H9 (cell line): ENCODE results near the gene CNTN2. TPM values are rescaled to one million over a fixed set of nuclear protein-coding genes. Genes with fewer than 3 reads are reported as not detected.

Experiments
- DNase-seq: peaks from one replicate; pipeline ENCODE4 v3.0.0-alpha.2; 2017
- H2AFZ ChIP-seq: one replicate; pipeline ENCODE4 v1.6.1; 2013; ENCODE audit warnings: mild to moderate bottlenecking, low read length, control low read depth, moderate library complexity
- H2AK5ac ChIP-seq: 2 replicates; pipeline ENCODE4 v1.6.1; 2013; ENCODE audit warnings: low read length, control low read depth, mixed read lengths; ENCODE audit not compliant: insufficient read length
- H2BK120ac ChIP-seq: one replicate; pipeline ENCODE4 v1.6.1; 2013; ENCODE audit warnings: low read depth, mild to moderate bottlenecking, low read length, control low read depth, inconsistent platforms; ENCODE audit not compliant: poor library complexity, severe bottlenecking
- H2BK12ac ChIP-seq: 2 replicates; pipeline ENCODE4 v1.6.1; 2013; ENCODE audit warnings: low read length, control low read depth, mixed read lengths, low read depth; ENCODE audit not compliant: insufficient read length
- H2BK15ac ChIP-seq: 2 replicates; pipeline ENCODE4 v1.6.1; 2013; ENCODE audit warnings: low read depth, low read length, control low read depth
- H2BK20ac ChIP-seq: one replicate; pipeline ENCODE4 v1.6.1; 2013; ENCODE audit warnings: low read depth, mild to moderate bottlenecking, low read length, control low read depth, inconsistent platforms; ENCODE audit not compliant: poor library complexity, severe bottlenecking
- H2BK5ac ChIP-seq: 2 replicates; pipeline ENCODE4 v1.6.1; 2013; ENCODE audit warnings: low read length, control low read depth, mixed read lengths; ENCODE audit not compliant: insufficient read length
- H3K14ac ChIP-seq: 2 replicates; pipeline ENCODE4 v1.6.1; 2013; ENCODE audit warnings: low read length, control low read depth; ENCODE audit not compliant: insufficient read depth
- H3K18ac ChIP-seq: 2 replicates; pipeline ENCODE4 v1.6.1; 2013; ENCODE audit warnings: low read depth, mild to moderate bottlenecking, mixed read lengths, low read length, control low read depth; ENCODE audit not compliant: insufficient read length
- H3K23ac ChIP-seq: 2 replicates; pipeline ENCODE4 v1.6.1; 2013; ENCODE audit warnings: low read length, control low read depth, mixed read lengths, low read depth; ENCODE audit not compliant: insufficient read length
- H3K23me2 ChIP-seq: 2 replicates; pipeline ENCODE4 v1.6.1; 2013; ENCODE audit warnings: low read depth, mild to moderate bottlenecking, mixed read lengths, low read length, control low read depth; ENCODE audit not compliant: insufficient read length, poor library complexity, severe bottlenecking
- H3K27ac ChIP-seq: 2 replicates; pipeline ENCODE4 v1.5.1; 2013; ENCODE audit warnings: low read length, control low read depth, mixed read lengths, low read depth; ENCODE audit not compliant: insufficient read length
- H3K27me3 ChIP-seq: 2 replicates; pipeline ENCODE4 v1.6.1; 2013; ENCODE audit warnings: low read length, control low read depth, inconsistent platforms; ENCODE audit not compliant: insufficient read depth
- H3K4ac ChIP-seq: 2 replicates; pipeline ENCODE4 v1.6.1; 2013; ENCODE audit warnings: low read depth, mild to moderate bottlenecking, control low read depth, inconsistent platforms, low read length, moderate library complexity
- H3K4me1 ChIP-seq: 2 replicates; pipeline ENCODE4 v1.6.1; 2013; ENCODE audit warnings: low read length, control low read depth, inconsistent platforms; ENCODE audit not compliant: insufficient read depth
- H3K4me2 ChIP-seq: 2 replicates; pipeline ENCODE4 v1.6.1; 2013; ENCODE audit warnings: low read length, control low read depth, mixed read lengths; ENCODE audit not compliant: insufficient read length, insufficient read depth
- H3K56ac ChIP-seq: 2 replicates; pipeline ENCODE4 v1.6.1; 2013; ENCODE audit warnings: low read depth, mild to moderate bottlenecking, mixed read lengths, low read length, control low read depth; ENCODE audit not compliant: insufficient read length
- H3K79me1 ChIP-seq: 2 replicates; pipeline ENCODE4 v1.6.1; 2013; ENCODE audit warnings: low read depth, mild to moderate bottlenecking, moderate library complexity, low read length, control low read depth, inconsistent platforms; ENCODE audit not compliant: insufficient read depth, poor library complexity, severe bottlenecking
- H3K79me2 ChIP-seq: 2 replicates; pipeline ENCODE4 v1.6.1; 2013; ENCODE audit warnings: low read length, control low read depth, inconsistent platforms; ENCODE audit not compliant: insufficient read depth
- H3K9ac ChIP-seq: 2 replicates; pipeline ENCODE4 v1.6.1; 2013; ENCODE audit warnings: low read length, control low read depth, mixed read lengths; ENCODE audit not compliant: insufficient read length; ENCODE audit errors: extremely low read depth
- H3K9me3 ChIP-seq: one replicate; pipeline ENCODE4 v1.6.1; 2013; ENCODE audit warnings: low read depth, low read length, inconsistent platforms; ENCODE audit not compliant: control insufficient read depth
- H3T11ph ChIP-seq: one replicate; pipeline ENCODE4 v1.6.1; 2013; ENCODE audit warnings: mild to moderate bottlenecking, low read length, control low read depth, inconsistent platforms
- H4K20me1 ChIP-seq: one replicate; pipeline ENCODE4 v1.6.1; 2013; ENCODE audit not compliant: control insufficient read depth, insufficient read length, insufficient read depth
- H4K5ac ChIP-seq: 2 replicates; pipeline ENCODE4 v1.6.1; 2013; ENCODE audit warnings: low read depth, mild to moderate bottlenecking, mixed read lengths, low read length, control low read depth; ENCODE audit not compliant: insufficient read length
- H4K8ac ChIP-seq: replicated peaks from 2 replicates; pipeline ENCODE4 v1.6.1; 2013; ENCODE audit warnings: low read length, control low read depth, mixed read lengths, low read depth; ENCODE audit not compliant: insufficient read length
- H4K91ac ChIP-seq: 2 replicates; pipeline ENCODE4 v1.6.1; 2013; ENCODE audit warnings: low read depth, mild to moderate bottlenecking, moderate library complexity, mixed read lengths, low read length, control low read depth; ENCODE audit not compliant: insufficient read length
- H3K27ac Mint-ChIP-seq, 3 experiments: 2 replicates in 2 of 3; 3 replicates in 1 of 3; pipeline ENCODE4 v1.8.0; 2020 to 2021; ENCODE audit warnings: mixed read lengths in 3 of 3, mild to moderate bottlenecking in 1 of 3, moderate library complexity in 1 of 3
- H3K27me3 Mint-ChIP-seq: 2 replicates; pipeline ENCODE4 v1.8.0; 2021; ENCODE audit warnings: low read depth, mild to moderate bottlenecking, moderate library complexity, mixed read lengths
- H3K36me3 Mint-ChIP-seq, 3 experiments: 2 replicates in 2 of 3; 3 replicates in 1 of 3; pipeline ENCODE4 v1.8.0; 2020 to 2021; ENCODE audit warnings: low read depth in 3 of 3, mixed read lengths in 3 of 3; ENCODE audit not compliant: insufficient read depth in 1 of 3
- H3K4me1 Mint-ChIP-seq, 2 experiments: 2 replicates each; pipeline ENCODE4 v1.8.0; 2020; ENCODE audit warnings: mixed read lengths in 2 of 2
- H3K4me3 Mint-ChIP-seq, 2 experiments: 2 replicates in 1 of 2; 3 replicates in 1 of 2; pipeline ENCODE4 v1.8.0; 2020 to 2021; ENCODE audit warnings: mild to moderate bottlenecking in 2 of 2, mixed read lengths in 2 of 2, moderate library complexity in 1 of 2
- H3K9me3 Mint-ChIP-seq, 2 experiments: 2 replicates in 1 of 2; 3 replicates in 1 of 2; pipeline ENCODE4 v1.8.0; 2020; ENCODE audit warnings: mild to moderate bottlenecking in 2 of 2, mixed read lengths in 2 of 2, moderate library complexity in 1 of 2
- CTCF ChIP-seq: fragments of 200-600 bp; sonication (generic); conservative IDR thresholded peaks from 3 replicates; pipeline ENCODE4 v1.8.0; 2021; ENCODE audit warnings: antibody characterized with exemption, mild to moderate bottlenecking
- WGBS: extraction: QIAGEN DNeasy Blood & Tissue Kit; methylation state at CpG from one replicate; pipeline ENCODE4 v1.1.7; 2013; ENCODE audit warnings: missing lambda C conversion rate, low lambda C conversion rate, mixed read lengths; ENCODE audit not compliant: insufficient read length; ENCODE audit errors: extremely low coverage; 5-methylcytosine and 5-hydroxymethylcytosine counted together
- total RNA-seq: library from RNA; stranded (reverse); gene quantifications from 2 replicates; pipeline ENCODE4 v1.2.1, GENCODE V29; 2021

CNTN2 gene
- total RNA-seq, 1 experiment from 2014 or later = 0.42 TPM

- Histone ChIP-seq H4K5ac (no peak overlapping the region), H2BK12ac (no peak overlapping the region), H3K27ac (no peak overlapping the region), H2BK120ac (no peak overlapping the region), H3K4ac (no peak overlapping the region), H3K27me3 (no peaks in the 10 kb centered on the region; the same call in 1 of the 2 replicates), H4K8ac (no peak overlapping the region), H2BK15ac (no peak overlapping the region), H2AK5ac (no peak overlapping the region), H2BK20ac (no peak overlapping the region), H3K23ac (no peak overlapping the region), H3K23me2 (no peaks in the 10 kb centered on the region), H4K20me1 (peaks cover 4% of the 10 kb centered on the region), H3K9me3 (no peaks in the 10 kb centered on the region), H2AFZ (no peak overlapping the region), H3K4me2 (no peak overlapping the region), H4K91ac (no peak overlapping the region), H3T11ph (no peak overlapping the region), H3K14ac (no peak overlapping the region), H2BK5ac (no peak overlapping the region), H3K18ac (no peak overlapping the region), H3K79me1 (no peaks in the 10 kb centered on the region), H3K56ac (no peak overlapping the region), H3K4me1 (peaks cover 12% of the 10 kb centered on the region; the same call in 1 of the 2 replicates), H3K79me2 (no peaks in the 10 kb centered on the region), H3K9ac (no peak overlapping the region)
- DNase-seq = no peak
- no peaks in the 10 kb centered on the region; a peak in 1 of 5 replicates for H3K9me3 Mint-ChIP-seq
- no peaks in the 10 kb centered on the region for H3K36me3 Mint-ChIP-seq
- WGBS = no CpG with 5 or more reads among the region's 9 CpGs
- H3K27ac Mint-ChIP-seq = no peak overlapping the region
- H3K4me1 Mint-ChIP-seq = peaks cover 37 to 57% of the 10 kb centered on the region in 2 experiments
- peaks cover 44% of the 10 kb centered on the region for H3K27me3 Mint-ChIP-seq
- no peak for TF ChIP-seq CTCF
- H3K4me3 Mint-ChIP-seq = no peak overlapping the region
Observed at GRCh38 chr1:205048382-205048781, 5.4 kb downstream of the CNTN2 start.
